ENCODE measurements around the gene OOEP.

DNA sequence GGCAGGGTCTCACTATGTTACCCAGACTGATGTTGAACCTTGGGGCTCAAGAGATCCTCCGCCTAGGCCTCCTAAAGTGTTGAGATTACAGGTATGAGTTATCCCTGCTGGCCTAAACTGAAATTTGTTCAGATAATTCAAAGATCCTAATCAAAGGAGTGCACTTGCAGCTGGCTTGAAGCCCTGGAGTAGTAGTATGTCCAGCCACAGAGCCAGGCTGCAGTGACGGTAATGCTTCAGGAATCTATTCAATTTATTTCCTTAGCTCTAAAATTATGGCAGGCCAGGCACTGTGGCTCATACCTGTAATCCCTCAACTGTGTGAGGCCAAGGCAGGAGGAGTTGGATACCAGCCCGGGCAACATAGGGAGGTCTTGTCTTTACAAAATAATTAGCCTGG, 23.6 kb upstream of the OOEP start:
- no peak for TF ChIP-seq POLR2A (IDR thresholded peaks at IDR 0.05; ENCODE audit: low read depth)
- TF ChIP-seq, protein P1, sequence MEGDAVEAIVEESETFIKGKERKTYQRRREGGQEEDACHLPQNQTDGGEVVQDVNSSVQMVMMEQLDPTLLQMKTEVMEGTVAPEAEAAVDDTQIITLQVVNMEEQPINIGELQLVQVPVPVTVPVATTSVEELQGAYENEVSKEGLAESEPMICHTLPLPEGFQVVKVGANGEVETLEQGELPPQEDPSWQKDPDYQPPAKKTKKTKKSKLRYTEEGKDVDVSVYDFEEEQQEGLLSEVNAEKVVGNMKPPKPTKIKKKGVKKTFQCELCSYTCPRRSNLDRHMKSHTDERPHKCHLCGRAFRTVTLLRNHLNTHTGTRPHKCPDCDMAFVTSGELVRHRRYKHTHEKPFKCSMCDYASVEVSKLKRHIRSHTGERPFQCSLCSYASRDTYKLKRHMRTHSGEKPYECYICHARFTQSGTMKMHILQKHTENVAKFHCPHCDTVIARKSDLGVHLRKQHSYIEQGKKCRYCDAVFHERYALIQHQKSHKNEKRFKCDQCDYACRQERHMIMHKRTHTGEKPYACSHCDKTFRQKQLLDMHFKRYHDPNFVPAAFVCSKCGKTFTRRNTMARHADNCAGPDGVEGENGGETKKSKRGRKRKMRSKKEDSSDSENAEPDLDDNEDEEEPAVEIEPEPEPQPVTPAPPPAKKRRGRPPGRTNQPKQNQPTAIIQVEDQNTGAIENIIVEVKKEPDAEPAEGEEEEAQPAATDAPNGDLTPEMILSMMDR (IDR thresholded peaks at IDR 0.05) = no peak

All from esophagus muscularis mucosa (tissue), 3 donors.